Activated T-cell treated with anti-CD3 and anti-CD28 coated beads for 24 hours (primary cell): Measurements from ENCODE around the gene DNAH7.
"Not testable (repeated sequence)": the region's sequence is repeated elsewhere in the genome, so short reads cannot be mapped to it uniquely, and the experiment has no call there.

Experiments
- DNase-seq: peaks from one replicate; pipeline ENCODE4 v3.0.0-alpha.2; 2020; ENCODE audit warnings: low read depth

DNAH7 gene

GRCh38 chr2:195967336-195967735 is 101.3 kb downstream of the DNAH7 start:
- DNase-seq, result no peak

GRCh38 chr2:195961873-195962272 is 106.8 kb downstream of the DNAH7 start:
- DNase-seq, result no peak

DNA sequence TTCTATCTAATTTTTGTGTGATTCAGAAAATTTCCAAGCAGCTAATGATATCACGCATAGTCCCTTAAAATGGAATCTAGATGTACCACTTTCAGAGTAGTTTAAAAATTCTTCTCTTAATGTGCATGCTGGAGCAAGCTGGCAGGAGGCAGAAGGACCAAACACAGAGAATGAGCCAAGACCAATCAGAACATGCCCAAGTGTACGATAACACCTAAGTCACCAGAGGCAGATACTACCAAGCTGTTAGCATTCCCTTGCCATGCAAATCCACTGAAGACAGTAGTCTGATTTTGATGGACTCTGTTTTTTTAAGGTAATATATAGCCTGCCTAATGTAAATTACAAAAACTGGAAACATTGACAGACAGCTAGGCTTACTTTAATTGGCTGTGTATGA is 109.3 kb downstream of the DNAH7 start:
- DNase-seq, result no peak

DNA sequence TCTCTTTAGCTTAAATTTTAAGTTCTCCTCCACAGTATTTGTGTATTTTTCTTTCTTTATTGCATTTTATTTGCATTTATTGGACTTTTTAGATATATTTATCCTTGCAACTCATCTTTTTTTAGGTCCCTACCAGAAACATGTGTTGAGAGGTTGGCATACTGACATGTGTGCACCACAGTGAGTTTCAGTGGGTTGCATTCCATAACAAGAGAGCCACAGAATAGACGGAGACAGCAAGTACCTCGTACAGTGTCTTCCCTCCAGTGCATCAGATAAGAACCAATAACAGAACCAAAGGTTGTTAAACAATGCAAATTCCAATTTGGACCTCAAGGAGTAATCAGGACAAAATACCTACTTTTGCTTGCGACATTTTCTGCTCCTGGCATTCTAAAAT is 111.9 kb downstream of the DNAH7 start:
- DNase-seq, result no peak

- no peak for DNase-seq
Observed at GRCh38 chr2:195945056-195945455, 123.6 kb downstream of the DNAH7 start.

GRCh38 chr2:195937176-195937575 is 131.5 kb downstream of the DNAH7 start:
- DNase-seq, result no peak

DNA sequence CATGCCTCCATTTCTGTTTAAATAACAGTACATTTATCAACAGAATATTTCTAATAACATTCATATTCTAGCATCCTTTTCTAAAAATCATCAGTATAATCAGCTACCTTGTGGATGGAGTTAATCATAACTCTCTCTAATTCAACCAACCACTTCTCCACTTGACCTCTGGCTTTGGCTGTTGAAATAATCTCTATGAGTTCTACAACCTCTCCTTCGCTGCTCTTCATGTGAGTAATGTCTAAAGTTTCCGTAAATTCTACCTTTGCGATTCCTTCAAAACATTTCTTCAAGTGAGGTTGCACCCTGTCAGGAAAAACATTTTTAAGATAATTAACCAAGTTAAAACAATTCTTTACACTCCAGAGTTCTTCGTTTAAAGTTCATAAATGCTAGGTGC is 134.2 kb downstream of the DNAH7 start:
- no peak for DNase-seq

DNA sequence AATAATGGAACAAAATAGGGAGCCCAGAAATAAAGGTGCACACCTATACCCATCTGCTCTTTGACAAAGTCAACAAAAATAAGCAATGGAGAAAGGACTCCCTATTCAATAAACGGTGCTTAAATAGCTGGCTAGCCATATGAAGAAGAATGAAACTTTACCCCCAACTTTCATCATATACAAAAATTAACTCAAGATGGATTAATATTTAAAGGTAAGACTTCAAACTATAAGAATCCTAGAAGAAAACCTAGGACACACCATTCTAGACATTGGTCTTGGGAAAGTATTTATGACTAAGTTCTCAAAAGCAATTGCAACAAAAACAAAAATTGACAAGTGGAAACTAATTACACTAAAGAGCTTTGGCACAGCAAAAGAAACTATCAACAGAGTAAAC is 139.1 kb downstream of the DNAH7 start:
- no peak for DNase-seq

DNA sequence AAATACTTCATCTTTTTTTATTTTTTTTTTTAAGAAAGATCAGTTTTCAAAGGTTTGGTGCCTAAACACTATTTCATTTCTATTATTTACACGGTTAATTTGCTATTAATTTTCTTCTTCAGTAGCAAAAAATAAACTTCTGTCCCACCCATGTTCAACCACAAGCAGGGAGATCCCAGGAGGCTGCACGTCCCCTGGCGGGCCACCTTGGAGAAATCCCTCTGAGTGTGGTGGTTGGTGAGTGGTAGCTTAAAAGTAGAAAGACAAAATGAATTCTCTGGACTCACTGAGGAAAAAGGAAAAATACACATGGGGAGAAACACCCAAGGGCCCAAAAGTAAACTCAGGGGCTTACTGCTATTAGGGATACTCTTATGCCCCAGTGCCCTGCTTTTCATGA is 143.5 kb downstream of the DNAH7 start:
- no peak for DNase-seq

DNA sequence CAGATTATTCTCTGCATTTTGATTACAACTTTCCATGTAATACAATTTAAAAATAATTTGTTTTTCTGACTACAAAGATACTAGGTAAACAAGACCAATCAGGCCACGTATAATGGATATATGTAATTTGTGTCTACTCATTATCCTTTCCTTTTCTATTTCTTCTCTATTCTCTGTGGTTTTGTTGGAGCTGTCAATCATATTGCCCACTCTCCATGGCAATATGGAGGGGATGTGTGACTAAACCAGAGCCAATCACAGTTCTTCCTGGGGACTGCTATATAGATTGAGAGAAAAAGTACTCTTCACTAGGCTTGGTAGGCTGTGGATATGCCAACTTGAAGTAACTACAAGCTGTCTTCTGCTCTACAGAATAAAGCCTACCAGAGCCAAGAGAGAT is 144.7 kb downstream of the DNAH7 start:
- no peak for DNase-seq

DNA sequence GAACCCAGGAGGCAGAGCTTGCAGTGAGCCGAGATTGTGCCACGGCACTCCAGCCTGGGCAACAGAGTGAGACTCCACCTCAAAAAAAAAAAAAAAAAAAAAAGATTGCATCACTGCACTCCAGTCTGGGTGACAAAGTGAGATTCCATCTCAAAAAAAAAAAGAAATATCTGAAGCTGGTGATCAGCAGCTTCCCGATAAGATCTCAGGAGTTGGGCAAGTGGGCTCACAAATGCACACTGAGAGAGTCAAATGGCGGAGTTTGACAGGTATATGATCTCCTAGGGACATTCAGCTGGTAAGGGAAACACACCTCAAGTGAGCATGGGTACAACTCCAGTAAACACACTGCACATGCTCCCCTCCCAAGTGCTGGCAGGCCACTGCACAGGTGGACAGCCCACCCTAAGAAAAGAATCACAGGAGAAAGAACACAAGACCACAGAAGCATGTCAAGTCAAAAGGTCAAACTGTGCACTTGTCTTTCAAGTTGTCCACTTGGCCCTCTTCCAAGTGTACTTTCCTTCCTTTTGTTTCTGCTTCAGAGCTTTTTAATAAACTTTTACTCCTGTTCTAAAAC is 151.5 kb downstream of the DNAH7 start:
- not testable (repeated sequence) for DNase-seq

DNA sequence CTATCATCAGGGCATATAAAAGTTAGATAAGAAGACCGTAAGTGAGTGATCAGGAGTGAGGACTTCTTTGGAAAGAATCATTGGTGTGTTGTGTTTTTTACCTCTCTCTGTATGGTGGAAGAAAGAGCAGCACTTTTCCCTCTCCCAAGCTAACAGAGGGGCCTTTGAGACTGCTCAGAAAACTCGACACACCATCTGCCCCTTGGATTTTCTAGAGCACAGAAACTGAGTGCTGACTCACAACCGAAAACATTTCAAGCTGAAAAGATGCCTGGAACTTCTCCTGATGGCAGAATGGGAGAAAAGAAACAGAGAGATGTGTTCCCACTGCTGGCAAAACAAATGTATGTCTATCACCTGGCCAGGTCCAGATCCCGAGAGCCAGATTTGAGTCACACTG is 156.6 kb downstream of the DNAH7 start:
- no peak for DNase-seq

DNA sequence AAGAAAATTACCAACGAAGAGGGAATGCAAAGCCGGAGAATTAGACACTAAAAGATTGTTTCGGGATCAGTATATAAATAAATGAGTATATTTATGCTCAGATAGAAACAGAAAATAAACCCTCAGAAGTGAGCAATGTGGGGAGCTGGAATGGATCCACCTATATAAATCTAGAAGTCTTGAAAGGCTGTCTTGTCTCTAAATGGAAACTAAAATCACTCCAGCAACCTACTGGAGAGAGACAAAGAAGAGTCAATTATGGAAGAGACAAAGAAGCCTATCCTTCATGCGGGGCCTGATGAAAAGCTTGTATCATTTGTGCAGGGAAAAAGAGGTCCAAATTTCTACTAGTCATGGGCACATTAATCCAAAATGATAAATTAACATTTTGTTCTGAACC is 158.1 kb downstream of the DNAH7 start:
- DNase-seq, result no peak

GRCh38 chr2:195909926-195910325 is 158.7 kb downstream of the DNAH7 start:
- no peak for DNase-seq

- DNase-seq, result no peak
Observed at GRCh38 chr2:195907474-195907873, 161.2 kb downstream of the DNAH7 start.

DNA sequence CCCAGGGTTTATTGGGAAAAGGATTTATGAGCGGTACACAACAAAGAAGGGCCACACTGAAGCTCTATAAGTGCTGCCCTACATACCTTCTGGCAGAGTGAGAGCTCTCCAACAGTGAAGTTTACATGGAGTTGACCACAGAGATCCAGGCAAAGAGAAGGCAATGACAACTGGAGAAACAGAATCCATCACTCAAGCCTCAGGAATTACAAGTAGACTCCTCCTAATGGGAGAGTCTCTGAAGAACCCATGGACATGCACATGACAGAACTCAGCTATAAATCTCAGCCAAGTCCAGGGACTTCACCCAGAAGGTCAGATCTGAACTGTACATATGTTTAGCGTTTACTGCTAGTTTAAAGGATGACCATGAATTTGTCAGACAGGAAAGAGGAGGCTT is 164.7 kb downstream of the DNAH7 start:
- no peak for DNase-seq

GRCh38 chr2:195902857-195903256 is 165.8 kb downstream of the DNAH7 start:
- no peak for DNase-seq

DNA sequence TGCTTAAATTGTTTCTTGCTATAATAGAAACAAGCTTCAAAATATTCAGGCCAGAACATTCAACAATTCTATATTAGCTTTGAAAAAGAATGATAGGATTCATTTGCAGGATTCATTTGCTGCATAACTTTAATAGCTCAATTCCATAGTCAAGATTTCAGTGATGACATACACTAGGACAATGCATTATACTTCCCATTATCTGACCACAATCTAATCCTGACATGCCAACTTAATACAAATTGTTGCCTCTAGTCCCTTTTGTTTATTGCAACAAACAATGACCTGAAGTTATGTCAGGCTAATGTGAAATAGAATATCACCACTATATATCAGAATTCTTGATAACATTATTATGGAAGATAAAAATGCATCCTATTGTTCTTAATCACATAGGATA is 169.4 kb downstream of the DNAH7 start:
- DNase-seq, result no peak

DNA sequence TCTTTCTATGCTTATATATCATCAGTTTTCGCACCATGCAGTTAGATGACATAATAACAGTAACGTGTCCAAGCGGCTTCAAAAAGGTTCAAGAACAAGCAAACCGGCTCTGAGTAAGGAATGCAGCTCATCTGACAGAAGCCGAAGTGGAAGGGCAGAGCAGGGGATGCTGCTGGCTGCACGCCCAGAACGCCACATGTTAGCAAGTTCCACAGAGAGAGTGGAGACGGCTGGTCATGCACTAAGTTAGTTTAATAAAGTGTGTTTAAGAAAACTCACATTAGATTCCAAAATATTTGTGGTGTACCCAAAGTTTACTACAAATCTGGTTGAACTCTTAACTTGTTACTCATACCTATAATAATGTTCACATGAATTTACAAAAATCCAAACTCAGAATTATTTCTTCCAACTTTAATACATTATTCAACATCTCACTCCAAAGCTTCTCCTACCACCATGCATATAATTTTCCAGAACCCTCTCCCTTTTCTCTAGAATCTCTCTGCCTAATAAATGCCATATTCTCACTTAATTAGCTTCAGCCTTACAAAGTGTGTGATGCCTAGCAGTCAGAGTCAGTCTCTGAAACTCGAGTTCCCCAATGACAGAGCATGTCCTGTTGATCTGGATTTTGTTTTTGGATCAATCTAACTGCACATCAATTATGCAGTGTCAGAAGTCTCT is 170.0 kb downstream of the DNAH7 start:
- DNase-seq, result no peak

DNA sequence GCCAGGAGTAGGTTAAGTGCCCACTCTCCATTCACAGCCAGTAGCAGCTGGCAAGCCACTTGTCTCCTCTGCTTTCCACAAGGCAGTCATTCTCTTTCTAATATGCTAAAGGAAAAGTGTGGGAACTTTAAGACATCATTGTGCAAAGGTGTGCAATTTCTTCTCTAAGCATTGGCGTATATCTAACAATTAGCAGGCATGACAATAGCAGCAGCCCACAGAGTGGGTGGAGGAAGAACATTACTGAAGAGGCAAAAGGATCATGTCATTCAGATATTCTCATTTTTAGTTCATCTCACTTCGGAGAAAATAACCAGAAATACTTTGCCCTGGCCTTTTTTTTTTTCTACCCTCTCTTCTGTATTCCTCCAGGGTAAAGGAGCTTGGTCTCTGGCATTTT is 177.6 kb downstream of the DNAH7 start:
- no peak for DNase-seq

DNA sequence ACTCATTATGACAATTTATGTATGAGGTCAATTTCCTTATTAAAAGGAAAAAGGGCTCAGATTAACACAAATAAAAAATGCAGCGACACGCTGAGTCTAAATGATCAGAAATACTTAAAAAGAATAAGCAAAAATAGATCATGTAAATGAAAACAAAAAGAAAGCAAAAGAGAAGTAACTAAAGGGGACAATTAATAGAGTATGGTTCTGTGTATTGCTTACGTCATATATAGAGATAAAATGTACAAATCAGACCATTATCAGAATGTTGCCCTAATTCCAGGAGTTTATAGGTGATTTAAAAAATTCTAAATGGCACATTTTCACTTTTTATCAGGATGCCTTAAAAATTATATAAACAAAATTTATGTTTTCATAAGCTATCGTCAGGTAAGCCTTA is 189.5 kb downstream of the DNAH7 start:
- DNase-seq, result no peak

GRCh38 chr2:195871326-195871725 is 197.3 kb downstream of the DNAH7 start:
- no peak for DNase-seq

GRCh38 chr2:195864316-195864715 is 204.3 kb downstream of the DNAH7 start:
- no peak for DNase-seq

DNA sequence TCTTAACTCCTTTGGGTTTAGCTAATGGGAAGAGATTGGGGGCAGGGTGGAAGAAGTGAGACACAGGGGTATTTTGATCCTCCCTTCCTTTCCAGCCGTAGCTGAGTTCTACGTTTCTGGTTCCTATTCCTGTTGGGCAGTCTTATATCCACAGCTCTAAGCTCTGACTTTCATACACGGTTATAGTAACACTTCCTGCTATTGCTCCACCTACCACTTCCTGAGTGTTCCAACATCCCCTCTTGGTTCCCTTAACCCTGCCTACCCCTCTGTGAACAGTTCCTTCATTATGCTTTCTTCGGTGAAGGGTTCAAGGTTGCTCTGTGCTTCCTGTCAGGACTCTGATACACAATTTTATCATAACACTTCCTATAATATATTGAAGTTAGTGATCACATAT is 205.1 kb downstream of the DNAH7 start:
- no peak for DNase-seq
